ENCODE data around the gene L3MBTL1. TPM values are rescaled to one million over a fixed set of nuclear protein-coding genes. Genes with fewer than 3 reads are reported as not detected.

The L3MBTL1 gene
- total RNA-seq, 1 donor from 2014 or later = 13.1 TPM

- no peaks in the 10 kb centered on the region for H3K4me1 ChIP-seq
- DNase-seq (ENCODE audit: low spot score in 2 of 2) = no peak
- no peak overlapping the region for H3K27ac ChIP-seq
- TF ChIP-seq CTCF (IDR thresholded peaks at IDR 0.05) = no peak
- no peak overlapping the region for H3K4me3 ChIP-seq
- intact Hi-C loops (cut with DNase I) = no loop called here
- H3K9me3 ChIP-seq = no peaks in the 10 kb centered on the region
- H3K36me3 ChIP-seq = no peaks in the 10 kb centered on the region
- no peaks in the 10 kb centered on the region for H3K27me3 ChIP-seq
Measured at GRCh38 chr20:43571310-43571709, 63.8 kb downstream of the L3MBTL1 start.

- H3K9me3 ChIP-seq = no peaks in the 10 kb centered on the region
- no peaks in the 10 kb centered on the region for H3K36me3 ChIP-seq
- intact Hi-C loops (cut with DNase I) = no loop called here
- no peak overlapping the region for H3K4me3 ChIP-seq
- no peaks in the 10 kb centered on the region for H3K27me3 ChIP-seq
- no peaks in the 10 kb centered on the region for H3K4me1 ChIP-seq
- DNase-seq (ENCODE audit: low spot score in 2 of 2) = no peak
- H3K27ac ChIP-seq = no peak overlapping the region
- no peak for TF ChIP-seq CTCF (IDR thresholded peaks at IDR 0.05)
Measured at GRCh38 chr20:43571771-43572170, 64.3 kb downstream of the L3MBTL1 start.

- TF ChIP-seq CTCF (IDR thresholded peaks at IDR 0.05) = no peak
- intact Hi-C loops (cut with DNase I) = no loop called here
- no peak for DNase-seq (ENCODE audit: low spot score in 2 of 2)
Measured at GRCh38 chr20:43572891-43573290, 65.4 kb downstream of the L3MBTL1 start.

GRCh38 chr20:43576108-43576507 lies 68.6 kb downstream of the L3MBTL1 start:
- no peaks in the 10 kb centered on the region for H3K9me3 ChIP-seq
- H3K36me3 ChIP-seq = no peaks in the 10 kb centered on the region
- no peaks in the 10 kb centered on the region for H3K4me1 ChIP-seq
- no peak for TF ChIP-seq CTCF (IDR thresholded peaks at IDR 0.05)
- no peak for DNase-seq (ENCODE audit: low spot score in 2 of 2)
- H3K27me3 ChIP-seq = no peaks in the 10 kb centered on the region
- intact Hi-C loops (cut with DNase I) = no loop called here
- no peak overlapping the region for H3K27ac ChIP-seq
- no peak overlapping the region for H3K4me3 ChIP-seq

More at GRCh38 chr20:43572891-43573290, 65.4 kb downstream of the L3MBTL1 start:
- H3K4me1 ChIP-seq = no peaks in the 10 kb centered on the region
- H3K36me3 ChIP-seq = no peaks in the 10 kb centered on the region
- no peak overlapping the region for H3K27ac ChIP-seq
- H3K27me3 ChIP-seq = no peaks in the 10 kb centered on the region
- H3K9me3 ChIP-seq = no peaks in the 10 kb centered on the region
- no peak overlapping the region for H3K4me3 ChIP-seq

GRCh38 chr20:43579861-43580793 lies 72.6 kb downstream of the L3MBTL1 start:
- H3K9me3 ChIP-seq = no peaks in the 10 kb centered on the region
- H3K4me3 ChIP-seq = no peak overlapping the region
- no peaks in the 10 kb centered on the region for H3K4me1 ChIP-seq
- no peak for DNase-seq (ENCODE audit: low spot score in 2 of 2)
- no peak overlapping the region for H3K27ac ChIP-seq
- intact Hi-C loops (cut with DNase I) = no loop called here
- no peaks in the 10 kb centered on the region for H3K36me3 ChIP-seq
- H3K27me3 ChIP-seq = no peaks in the 10 kb centered on the region
- no peak for TF ChIP-seq CTCF (IDR thresholded peaks at IDR 0.05)
